HG03565 (cell line): ENCODE measurements around the gene RNF212.

Experiments used
- ATAC-seq: cut with Tn5 transposase; IDR thresholded peaks from one replicate; pipeline ENCODE4 v1.9.1; 2021; ENCODE audit warnings: mild to moderate bottlenecking, moderate library complexity; ENCODE audit not compliant: unreplicated experiment

RNF212 gene

GRCh38 chr4:1116838-1117237 is 3.5 kb upstream of the RNF212 start:
- ATAC-seq: no peak

GRCh38 chr4:1115528-1116293 is 2.3 kb upstream of the RNF212 start:
- no peak for ATAC-seq

GRCh38 chr4:1112821-1113182 is 562 bp downstream of the RNF212 start:
- no peak for ATAC-seq

- no peak for ATAC-seq
Measured at GRCh38 chr4:1112174-1112820, 1.1 kb downstream of the RNF212 start.

GRCh38 chr4:1111259-1111809 is 2.0 kb downstream of the RNF212 start:
- no peak for ATAC-seq

GRCh38 chr4:1109898-1110506 is 3.4 kb downstream of the RNF212 start:
- ATAC-seq: no peak

- ATAC-seq: no peak
Measured at GRCh38 chr4:1109333-1109732, 4.0 kb downstream of the RNF212 start.

- ATAC-seq: no peak
Measured at GRCh38 chr4:1105662-1106061, 7.7 kb downstream of the RNF212 start.

- no peak for ATAC-seq
Measured at GRCh38 chr4:1105067-1105466, 8.3 kb downstream of the RNF212 start.

- no peak for ATAC-seq
Measured at GRCh38 chr4:1104647-1105046, 8.7 kb downstream of the RNF212 start.

GRCh38 chr4:1099684-1100335 is 13.6 kb downstream of the RNF212 start:
- ATAC-seq: no peak

- no peak for ATAC-seq
Measured at GRCh38 chr4:1099270-1099669, 14.1 kb downstream of the RNF212 start.

GRCh38 chr4:1098311-1098925 is 14.9 kb downstream of the RNF212 start:
- ATAC-seq: no peak

- no peak for ATAC-seq
Measured at GRCh38 chr4:1097553-1097952, 15.8 kb downstream of the RNF212 start.

- no peak for ATAC-seq
Measured at GRCh38 chr4:1096841-1097240, 16.5 kb downstream of the RNF212 start.

GRCh38 chr4:1094336-1094690 is 19.1 kb downstream of the RNF212 start:
- no peak for ATAC-seq

- no peak for ATAC-seq
Measured at GRCh38 chr4:1093391-1094335, 19.7 kb downstream of the RNF212 start.

- no peak for ATAC-seq
Measured at GRCh38 chr4:1092983-1093361, 20.4 kb downstream of the RNF212 start.

- no peak for ATAC-seq
Measured at GRCh38 chr4:1092026-1092982, 21.1 kb downstream of the RNF212 start.
